HG02610 (cell line): ENCODE results near the gene LAT.

Source experiments
- ATAC-seq: cut with Tn5 transposase; IDR thresholded peaks from one replicate; pipeline ENCODE4 v1.9.1; 2021; ENCODE audit warnings: mild to moderate bottlenecking, moderate library complexity; ENCODE audit not compliant: unreplicated experiment

The LAT gene

GRCh38 chr16:29007730-29008593 is 23.1 kb downstream of the LAT start:
- no peak for ATAC-seq

- no peak for ATAC-seq
Measured at GRCh38 chr16:29009050-29009837, 24.4 kb downstream of the LAT start.

DNA sequence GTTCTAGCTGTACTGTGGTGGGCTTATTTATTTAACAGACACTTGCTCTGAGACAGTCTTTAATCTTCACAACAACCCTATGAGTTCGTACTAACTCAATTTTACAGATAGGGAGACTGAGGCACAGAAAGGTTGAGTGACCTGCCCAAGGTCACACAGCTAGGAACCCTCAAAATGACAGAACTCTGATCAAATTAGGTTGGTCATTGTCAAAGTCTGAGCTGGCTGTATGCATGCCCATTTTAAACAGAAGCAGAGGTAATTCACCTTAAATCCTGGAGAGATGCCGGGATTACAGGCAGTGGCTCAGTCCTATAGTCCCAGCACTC is 24.9 kb downstream of the LAT start:
- no peak for ATAC-seq

DNA sequence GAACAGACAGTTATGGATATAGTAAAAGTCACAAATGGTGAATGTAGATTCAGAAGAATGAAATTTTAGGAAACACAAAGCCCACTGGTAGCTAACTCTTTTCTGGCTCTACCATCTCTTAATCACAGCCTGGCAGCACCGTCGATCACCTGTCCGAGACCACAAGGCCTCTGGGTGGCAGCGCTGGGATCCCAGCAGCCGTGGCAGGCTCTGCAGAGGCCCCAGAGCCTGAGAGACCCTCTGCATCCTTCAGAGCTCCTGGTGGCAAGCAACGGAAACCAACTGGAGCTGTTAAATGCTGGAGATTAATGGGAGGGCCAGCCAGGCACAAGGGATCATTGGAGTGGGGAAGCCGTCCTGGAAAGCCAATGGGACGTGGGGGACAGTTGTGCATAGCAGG is 26.3 kb downstream of the LAT start:
- no peak for ATAC-seq

DNA sequence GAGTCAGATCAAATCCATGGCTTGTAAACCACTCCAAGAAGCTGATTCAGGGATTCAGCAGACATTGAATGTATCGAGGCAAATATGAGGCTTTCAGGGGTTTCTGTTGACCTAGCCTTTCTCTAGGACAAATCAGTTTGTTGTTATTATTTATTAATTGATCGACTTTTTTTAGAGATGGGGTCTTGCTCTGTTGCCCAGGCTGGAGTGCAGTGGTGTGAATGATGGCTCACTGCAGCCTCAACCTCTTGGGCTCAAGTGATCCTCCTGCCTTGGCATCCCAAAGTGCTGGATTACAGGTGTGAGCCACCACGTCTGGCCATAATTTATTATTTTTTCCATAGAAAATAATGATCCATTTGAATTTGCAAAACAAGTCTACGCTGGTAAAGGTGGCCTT is 27.0 kb downstream of the LAT start:
- no peak for ATAC-seq

GRCh38 chr16:29012913-29013553 is 28.2 kb downstream of the LAT start:
- no peak for ATAC-seq

- ATAC-seq: no peak
Measured at GRCh38 chr16:29014561-29015069, 29.8 kb downstream of the LAT start.

GRCh38 chr16:29022196-29022595 is 37.3 kb downstream of the LAT start:
- no peak for ATAC-seq

GRCh38 chr16:29023279-29024277 is 38.7 kb downstream of the LAT start:
- ATAC-seq: no peak

- no peak for ATAC-seq
Measured at GRCh38 chr16:29024278-29024677, 39.4 kb downstream of the LAT start.

- no peak for ATAC-seq
Measured at GRCh38 chr16:29025218-29025617, 40.4 kb downstream of the LAT start.

GRCh38 chr16:29025735-29026134 is 40.9 kb downstream of the LAT start:
- no peak for ATAC-seq

GRCh38 chr16:29028457-29029167 is 43.8 kb downstream of the LAT start:
- ATAC-seq: no peak

GRCh38 chr16:29029168-29029994 is 44.5 kb downstream of the LAT start:
- no peak for ATAC-seq

GRCh38 chr16:29030086-29030840 is 45.4 kb downstream of the LAT start:
- ATAC-seq: no peak
